Smooth muscle cell of trachea (primary cell): ENCODE results near the gene MASP2. TPM values are rescaled to one million over a fixed set of nuclear protein-coding genes. Genes with fewer than 3 reads are reported as not detected.

ENCODE experiments used
- total RNA-seq: library from RNA; depleted of rRNA; stranded (reverse); fragments of >200 nt; gene quantifications from 2 replicates; pipeline ENCODE4 v1.2.1, GENCODE V29; 2014

MASP2 gene
- total RNA-seq, result under 0.01 TPM in 1 of 2 replicates, not detected in the other

GRCh38 chr1:11046625-11047365 is at the start of gene MASP2:
Gene MASP2, minus strand, starts transcription at chr1:11047239. Its CDS starts 32 bp downstream, at chr1:11047207.

GRCh38 chr1:11059968-11060830 is 13.2 kb upstream of the MASP2 start, which contains the start of gene SRM:
Gene SRM, minus strand, starts transcription at chr1:11060018. Its CDS starts 75 bp downstream, at chr1:11059943.

GRCh38 chr1:11012260-11013159 is 34.5 kb downstream of the MASP2 start, which contains the start of gene TARDBP:
Gene TARDBP, plus strand, starts transcription at chr1:11012654. Its CDS starts 1,074 bp downstream, at chr1:11013728.

Other genes with a start within 250 kb of the MASP2 start
- gene TARDBP, start 34.6 kb downstream of the MASP2 start, total RNA-seq, result 126 and 161 TPM in 2 replicates
- 29.9 and 31.6 TPM in 2 replicates for gene SRM, start 12.8 kb upstream of the MASP2 start, total RNA-seq
- 43.5 and 59.9 TPM in 2 replicates for gene EXOSC10, start 52.6 kb upstream of the MASP2 start, total RNA-seq
- 1.7 and 7.9 TPM in 2 replicates for gene ANGPTL7, start 142.1 kb upstream of the MASP2 start, total RNA-seq
- 39.0 and 44.7 TPM in 2 replicates for gene MTOR, start 215.3 kb upstream of the MASP2 start, total RNA-seq
- 8.4 and 10.0 TPM in 2 replicates for gene UBIAD1, start 226.0 kb upstream of the MASP2 start, total RNA-seq